HEK293 (cell line): ENCODE data around the gene E2F1.

Experiments
- CTCF ChIA-PET: fragments of 350-600 bp; formaldehyde crosslinking; extraction: SDS; loops from one replicate; lab custom pipeline; 2021; ENCODE audit warnings: antibody characterized with exemption; lab: Yijun Ruan, JAX
- POLR2A ChIA-PET: fragments of 300-600 bp; formaldehyde crosslinking; extraction: SDS; loops from one replicate; lab custom pipeline; 2020; ENCODE audit warnings: antibody characterized with exemption, inconsistent platforms; lab: Yijun Ruan, JAX
- H3K27ac ChIP-seq: fragments of 200-500 bp; sonication (Bioruptor generic); 2 replicates; pipeline ENCODE4 v1.5.1; 2014; ENCODE audit warnings: low read depth, low read length, control low read depth, inconsistent platforms; ENCODE audit errors: extremely low read depth
- H3K36me3 ChIP-seq, 2 experiments: fragments of 200-500 bp in 1 of 2; sonication (Bioruptor generic) in 1 of 2; 1 replicate in 1 of 2; 2 replicates in 1 of 2; pipeline ENCODE4 v1.5.1; 2014 to 2017; ENCODE audit warnings: inconsistent platforms in 2 of 2, low read length in 2 of 2; ENCODE audit not compliant: control insufficient read depth in 2 of 2, insufficient read depth in 1 of 2
- H3K4me1 ChIP-seq: fragments of 200-500 bp; sonication (Bioruptor generic); 2 replicates; pipeline ENCODE4 v1.5.1; 2014; ENCODE audit warnings: mild to moderate bottlenecking, low read length, inconsistent platforms; ENCODE audit not compliant: control insufficient read depth, insufficient read depth
- H3K4me3 ChIP-seq: 2 replicates; pipeline ENCODE4 v1.5.1; 2011; ENCODE audit warnings: low read depth, mild to moderate bottlenecking, control low read depth, low read length, moderate library complexity
- H3K9me3 ChIP-seq: fragments of 200-500 bp; sonication (Bioruptor generic); 2 replicates; pipeline ENCODE4 v1.5.1; 2014; ENCODE audit warnings: low read depth, low read length, inconsistent platforms; ENCODE audit not compliant: control insufficient read depth, insufficient read depth
- EGR2 ChIP-seq: fragments of 450-650 bp; formaldehyde crosslinking; IDR thresholded peaks from 2 replicates; pipeline ENCODE4 v1.5.1; 2016; ENCODE audit warnings: low read depth, missing biosample characterization, missing genetic modification characterization
- GLIS2 ChIP-seq: fragments of 450-650 bp; formaldehyde crosslinking; IDR thresholded peaks from 2 replicates; pipeline ENCODE4 v1.5.1; 2016; ENCODE audit warnings: missing biosample characterization, missing genetic modification characterization
- MZF1 ChIP-seq: fragments of 450-650 bp; formaldehyde crosslinking; IDR thresholded peaks from 2 replicates; pipeline ENCODE4 v1.5.1; 2017; ENCODE audit warnings: missing biosample characterization, missing genetic modification characterization, borderline replicate concordance
- ZEB2 ChIP-seq: fragments of 450-650 bp; formaldehyde crosslinking; IDR thresholded peaks from 2 replicates; pipeline ENCODE4 v1.5.1; 2016; ENCODE audit warnings: missing biosample characterization, missing genetic modification characterization
- ZFHX2 ChIP-seq: fragments of 450-650 bp; formaldehyde crosslinking; conservative IDR thresholded peaks from 2 replicates; pipeline ENCODE4 v1.5.1; 2016; ENCODE audit warnings: missing biosample characterization, missing genetic modification characterization
- ZIC2 ChIP-seq: fragments of 450-650 bp; formaldehyde crosslinking; IDR thresholded peaks from 2 replicates; pipeline ENCODE4 v1.5.1; 2016; ENCODE audit warnings: missing biosample characterization, missing genetic modification characterization
- ZNF157 ChIP-seq: fragments of 450-650 bp; formaldehyde crosslinking; IDR thresholded peaks from 2 replicates; pipeline ENCODE4 v1.5.1; 2016; ENCODE audit warnings: missing biosample characterization, missing genetic modification characterization
- ZNF19 ChIP-seq: fragments of 450-650 bp; formaldehyde crosslinking; IDR thresholded peaks from 2 replicates; pipeline ENCODE4; 2016; ENCODE audit warnings: missing biosample characterization, missing genetic modification characterization, low read depth
- ZNF354C ChIP-seq: fragments of 450-650 bp; formaldehyde crosslinking; IDR thresholded peaks from 2 replicates; pipeline ENCODE4 v1.5.1; 2016; ENCODE audit warnings: missing biosample characterization, missing genetic modification characterization, low read depth, borderline replicate concordance
- ZNF48 ChIP-seq: fragments of 450-650 bp; formaldehyde crosslinking; IDR thresholded peaks from 2 replicates; pipeline ENCODE4 v1.5.1; 2016; ENCODE audit warnings: missing biosample characterization, missing genetic modification characterization
- ZNF530 ChIP-seq: fragments of 450-650 bp; formaldehyde crosslinking; IDR thresholded peaks from 2 replicates; pipeline ENCODE4 v1.5.1; 2016; ENCODE audit warnings: low read depth, missing biosample characterization, missing genetic modification characterization
- ZNF544 ChIP-seq: fragments of 450-650 bp; formaldehyde crosslinking; IDR thresholded peaks from 2 replicates; pipeline ENCODE4 v1.5.0; 2017; ENCODE audit warnings: missing biosample characterization, missing genetic modification characterization
- ZNF571 ChIP-seq: fragments of 450-650 bp; formaldehyde crosslinking; IDR thresholded peaks from 2 replicates; pipeline ENCODE4 v1.5.0; 2017; ENCODE audit warnings: missing biosample characterization, missing genetic modification characterization
- ZNF585B ChIP-seq: fragments of 450-650 bp; formaldehyde crosslinking; IDR thresholded peaks from 2 replicates; pipeline ENCODE4 v1.5.1; 2016; ENCODE audit warnings: missing biosample characterization, missing genetic modification characterization
- ZNF600 ChIP-seq: fragments of 450-650 bp; formaldehyde crosslinking; IDR thresholded peaks from 2 replicates; pipeline ENCODE4 v1.5.1; 2016; ENCODE audit warnings: missing biosample characterization, missing genetic modification characterization
- ZNF664 ChIP-seq: fragments of 450-650 bp; formaldehyde crosslinking; IDR thresholded peaks from 2 replicates; pipeline ENCODE4 v1.5.1; 2016; ENCODE audit warnings: missing biosample characterization, missing genetic modification characterization
- ZNF776 ChIP-seq: fragments of 450-650 bp; formaldehyde crosslinking; IDR thresholded peaks from 2 replicates; pipeline ENCODE4 v1.5.0; 2017; ENCODE audit warnings: missing biosample characterization, missing genetic modification characterization, borderline replicate concordance
- ZNF792 ChIP-seq: fragments of 450-650 bp; formaldehyde crosslinking; IDR thresholded peaks from 2 replicates; pipeline ENCODE4 v1.5.1; 2016; ENCODE audit warnings: missing biosample characterization, missing genetic modification characterization
- TF ChIP-seq, protein P1 (sequence below): fragments of 450-650 bp; formaldehyde crosslinking; IDR thresholded peaks from 2 replicates; pipeline ENCODE4 v1.5.1; 2016; ENCODE audit warnings: missing biosample characterization, missing genetic modification characterization, low read depth
- TF ChIP-seq, protein P2 (sequence below): fragments of 450-650 bp; IDR thresholded peaks from 2 replicates; pipeline ENCODE4 v1.5.1; 2018; ENCODE audit warnings: missing biosample characterization, missing genetic modification characterization
- TF ChIP-seq, protein P3 (sequence below): fragments of 450-650 bp; formaldehyde crosslinking; IDR thresholded peaks from 2 replicates; pipeline ENCODE4 v1.5.1; 2016; ENCODE audit warnings: missing biosample characterization, missing genetic modification characterization

Gene E2F1

DNA sequence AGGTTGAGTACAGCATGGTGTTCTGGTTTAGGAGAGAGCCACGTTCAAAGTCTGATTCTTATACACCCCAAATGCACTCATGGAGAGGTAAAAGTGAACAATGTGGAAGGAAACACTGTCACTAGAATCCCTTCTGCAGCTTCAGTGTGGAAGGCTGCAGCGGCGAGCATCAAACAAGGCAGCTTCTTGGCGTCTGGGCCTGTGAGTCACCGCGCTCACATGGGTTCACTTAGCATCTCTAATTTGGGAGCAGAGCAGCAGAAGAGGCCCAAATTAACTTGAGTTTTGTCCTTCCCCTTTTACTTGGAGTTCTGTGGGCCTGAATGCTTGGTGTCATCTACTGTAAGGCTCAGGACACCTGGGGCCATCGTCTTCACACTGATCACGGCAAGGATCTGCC, 10.9 kb upstream of the E2F1 start:
- Histone ChIP-seq H3K9me3 (no peaks in the 10 kb centered on the region), H3K27ac (no peak overlapping the region), H3K36me3 (no peaks in the 10 kb centered on the region), H3K4me1 (no peaks in the 10 kb centered on the region), H3K4me3 (no peak overlapping the region)
- TF ChIP-seq ZNF157 (tag by site-specific recombination) (no peak), ZNF19 (no peak), ZNF571 (tag by site-specific recombination) (no peak)
- TF ChIP-seq, protein P1, sequence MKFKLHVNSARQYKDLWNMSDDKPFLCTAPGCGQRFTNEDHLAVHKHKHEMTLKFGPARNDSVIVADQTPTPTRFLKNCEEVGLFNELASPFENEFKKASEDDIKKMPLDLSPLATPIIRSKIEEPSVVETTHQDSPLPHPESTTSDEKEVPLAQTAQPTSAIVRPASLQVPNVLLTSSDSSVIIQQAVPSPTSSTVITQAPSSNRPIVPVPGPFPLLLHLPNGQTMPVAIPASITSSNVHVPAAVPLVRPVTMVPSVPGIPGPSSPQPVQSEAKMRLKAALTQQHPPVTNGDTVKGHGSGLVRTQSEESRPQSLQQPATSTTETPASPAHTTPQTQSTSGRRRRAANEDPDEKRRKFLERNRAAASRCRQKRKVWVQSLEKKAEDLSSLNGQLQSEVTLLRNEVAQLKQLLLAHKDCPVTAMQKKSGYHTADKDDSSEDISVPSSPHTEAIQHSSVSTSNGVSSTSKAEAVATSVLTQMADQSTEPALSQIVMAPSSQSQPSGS (tag by site-specific recombination): no peak
- ChIA-PET CTCF (no interaction called here), POLR2A (no interaction called here)

DNA sequence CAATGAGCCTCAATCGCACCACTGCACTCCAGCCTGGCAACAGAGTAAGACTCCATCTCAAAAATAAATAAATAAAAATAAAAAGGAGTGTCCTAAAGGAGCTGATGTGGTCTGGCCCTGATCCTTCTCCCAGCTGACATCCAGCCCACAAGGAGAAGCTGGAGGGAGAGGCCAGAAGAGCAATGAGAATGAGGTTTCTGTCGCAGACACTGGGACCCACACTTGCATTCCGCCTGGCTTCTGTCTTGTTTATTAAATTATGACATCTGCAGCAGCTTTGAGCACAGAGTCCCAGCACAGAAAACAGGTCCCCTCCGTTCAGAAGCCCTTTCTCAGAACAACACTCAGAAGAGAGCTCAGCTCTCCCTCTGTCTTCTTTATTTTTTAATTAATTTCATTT, 10.3 kb upstream of the E2F1 start:
- ChIA-PET POLR2A (no interaction called here), CTCF (no interaction called here)
- no peak overlapping the region for H3K27ac ChIP-seq
- H3K36me3 ChIP-seq: no peaks in the 10 kb centered on the region
- no peaks in the 10 kb centered on the region for H3K4me1 ChIP-seq
- no peak for TF ChIP-seq ZNF776 (tag by site-specific recombination)
- no peak for TF ChIP-seq ZEB2 (tag by site-specific recombination)
- TF ChIP-seq MZF1 (tag by site-specific recombination): no peak
- TF ChIP-seq ZNF792 (tag by site-specific recombination): no peak
- TF ChIP-seq, protein P2, sequence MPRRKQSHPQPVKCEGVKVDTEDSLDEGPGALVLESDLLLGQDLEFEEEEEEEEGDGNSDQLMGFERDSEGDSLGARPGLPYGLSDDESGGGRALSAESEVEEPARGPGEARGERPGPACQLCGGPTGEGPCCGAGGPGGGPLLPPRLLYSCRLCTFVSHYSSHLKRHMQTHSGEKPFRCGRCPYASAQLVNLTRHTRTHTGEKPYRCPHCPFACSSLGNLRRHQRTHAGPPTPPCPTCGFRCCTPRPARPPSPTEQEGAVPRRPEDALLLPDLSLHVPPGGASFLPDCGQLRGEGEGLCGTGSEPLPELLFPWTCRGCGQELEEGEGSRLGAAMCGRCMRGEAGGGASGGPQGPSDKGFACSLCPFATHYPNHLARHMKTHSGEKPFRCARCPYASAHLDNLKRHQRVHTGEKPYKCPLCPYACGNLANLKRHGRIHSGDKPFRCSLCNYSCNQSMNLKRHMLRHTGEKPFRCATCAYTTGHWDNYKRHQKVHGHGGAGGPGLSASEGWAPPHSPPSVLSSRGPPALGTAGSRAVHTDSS (tag by site-specific recombination): no peak
- no peaks in the 10 kb centered on the region for H3K9me3 ChIP-seq
- H3K4me3 ChIP-seq: no peak overlapping the region

DNA sequence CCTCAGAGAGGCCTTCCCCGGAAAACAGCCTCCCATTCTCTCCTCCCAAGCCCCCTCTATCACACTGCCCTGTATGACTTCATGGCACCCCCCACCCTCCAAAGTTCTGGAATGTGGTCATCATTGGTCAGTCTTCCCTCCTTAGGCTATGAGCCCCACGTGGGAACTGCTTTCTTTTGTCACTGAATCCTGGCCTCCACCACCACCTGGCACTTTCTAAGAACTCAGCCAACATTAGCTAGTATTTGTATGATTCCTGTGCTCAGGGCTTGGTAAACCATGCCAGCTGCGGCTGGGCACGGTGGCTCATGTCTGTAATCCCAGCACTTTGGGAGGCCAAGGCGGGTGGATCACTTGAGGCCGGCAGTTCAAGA, 8.4 kb upstream of the E2F1 start:
- ChIA-PET POLR2A (no interaction called here), CTCF (no interaction called here)
- Histone ChIP-seq H3K9me3 (no peaks in the 10 kb centered on the region), H3K27ac (no peak overlapping the region), H3K4me1 (no peaks in the 10 kb centered on the region), H3K4me3 (no peak overlapping the region), H3K36me3 (no peaks in the 10 kb centered on the region)
- peak; percentile 44 for TF ChIP-seq ZNF585B (tag by site-specific recombination)
- no peak for TF ChIP-seq ZNF354C (tag by site-specific recombination)
- no peak for TF ChIP-seq ZNF600

DNA sequence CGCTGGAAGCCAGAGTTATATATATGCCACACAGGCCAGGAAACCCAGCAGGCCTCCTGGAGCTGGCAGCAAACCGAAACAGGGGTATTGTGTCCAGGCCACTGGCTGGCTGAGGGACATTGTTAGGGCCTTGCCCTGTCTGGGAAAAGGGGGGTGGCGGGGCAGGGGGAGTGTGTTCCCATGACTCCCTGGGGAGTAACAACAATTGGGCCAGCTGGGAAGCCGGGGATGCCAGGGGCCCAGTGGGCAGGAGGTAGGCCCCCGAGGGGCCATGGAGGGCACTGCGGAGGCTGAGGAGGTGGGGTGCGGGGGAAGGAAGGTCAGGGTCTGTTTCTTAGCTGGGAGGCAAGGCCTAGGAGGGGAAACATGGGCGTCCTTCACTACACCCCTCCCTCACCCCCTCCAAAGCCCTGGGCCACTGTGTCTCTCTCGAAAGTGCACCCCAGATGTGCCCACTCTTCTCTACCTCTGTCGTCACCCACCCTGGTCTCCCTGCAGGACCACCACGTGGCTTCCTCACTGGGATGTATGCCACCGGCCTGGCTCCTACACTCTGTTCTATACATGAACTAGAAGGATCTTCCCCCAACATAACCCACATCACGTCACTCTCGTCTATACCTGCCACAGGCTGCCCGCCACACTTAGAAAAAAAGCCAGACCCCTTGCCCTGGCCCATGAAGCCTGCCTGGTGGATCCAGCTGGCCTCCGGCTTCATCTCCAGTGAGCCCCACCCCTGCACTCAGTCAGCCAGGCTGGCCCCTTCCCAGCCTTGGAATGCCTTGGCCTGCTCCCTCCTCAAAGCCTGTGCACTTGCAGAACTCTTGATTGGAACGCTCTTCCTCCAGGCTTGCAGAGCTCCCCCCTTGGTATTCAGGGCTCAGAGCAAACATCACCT, 7.8 kb upstream of the E2F1 start:
- H3K36me3 ChIP-seq: no peaks in the 10 kb centered on the region
- no peak overlapping the region for H3K27ac ChIP-seq
- no peak overlapping the region for H3K4me3 ChIP-seq
- ChIA-PET POLR2A (no interaction called here), CTCF (no interaction called here)
- TF ChIP-seq ZNF48 (tag by site-specific recombination): no peak
- TF ChIP-seq ZIC2 (tag by site-specific recombination): peak; percentile 55
- TF ChIP-seq, protein P3, sequence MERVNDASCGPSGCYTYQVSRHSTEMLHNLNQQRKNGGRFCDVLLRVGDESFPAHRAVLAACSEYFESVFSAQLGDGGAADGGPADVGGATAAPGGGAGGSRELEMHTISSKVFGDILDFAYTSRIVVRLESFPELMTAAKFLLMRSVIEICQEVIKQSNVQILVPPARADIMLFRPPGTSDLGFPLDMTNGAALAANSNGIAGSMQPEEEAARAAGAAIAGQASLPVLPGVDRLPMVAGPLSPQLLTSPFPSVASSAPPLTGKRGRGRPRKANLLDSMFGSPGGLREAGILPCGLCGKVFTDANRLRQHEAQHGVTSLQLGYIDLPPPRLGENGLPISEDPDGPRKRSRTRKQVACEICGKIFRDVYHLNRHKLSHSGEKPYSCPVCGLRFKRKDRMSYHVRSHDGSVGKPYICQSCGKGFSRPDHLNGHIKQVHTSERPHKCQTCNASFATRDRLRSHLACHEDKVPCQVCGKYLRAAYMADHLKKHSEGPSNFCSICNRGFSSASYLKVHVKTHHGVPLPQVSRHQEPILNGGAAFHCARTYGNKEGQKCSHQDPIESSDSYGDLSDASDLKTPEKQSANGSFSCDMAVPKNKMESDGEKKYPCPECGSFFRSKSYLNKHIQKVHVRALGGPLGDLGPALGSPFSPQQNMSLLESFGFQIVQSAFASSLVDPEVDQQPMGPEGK: no peak
- no peak for TF ChIP-seq ZNF664 (tag by site-specific recombination)
- TF ChIP-seq ZNF530 (tag by site-specific recombination): no peak
- TF ChIP-seq ZFHX2 (tag by site-specific recombination): peak; percentile 19; the same call in 1 of the 2 replicates
- TF ChIP-seq EGR2 (tag by site-specific recombination): 0 out of 2 replicates have a peak, but pooled peaks have one; percentile 36
- no peak for TF ChIP-seq GLIS2 (tag by site-specific recombination)
- TF ChIP-seq ZNF544 (tag by site-specific recombination): no peak
- H3K9me3 ChIP-seq: no peaks in the 10 kb centered on the region
- no peaks in the 10 kb centered on the region for H3K4me1 ChIP-seq
